Panc1 (cell line): Measurements from ENCODE around the gene PDE6A. TPM values are rescaled to one million over a fixed set of nuclear protein-coding genes. Genes with fewer than 3 reads are reported as not detected.

Source experiments
- ATAC-seq: fragments of 200-7000 bp; cut with Tn5 transposase; 2 replicates; pipeline ENCODE4 v1.9.1; 2020; ENCODE audit warnings: mild to moderate bottlenecking, moderate library complexity
- BruUV-seq: library from RNA; stranded (reverse); fragments of 400-500 nt; replicated peaks from 2 replicates; lab custom pipeline; 2021; lab: Mats Ljungman, UMichigan
- CTCF ChIA-PET: fragments of 300-600 bp; sonication (Branson Sonifier 250); formaldehyde crosslinking; loops from one replicate; lab custom pipeline; 2022; ENCODE audit warnings: antibody characterized with exemption; lab: Charles Lee
- POLR2A ChIA-PET: fragments of 300-600 bp; sonication (Branson Sonifier 250); formaldehyde crosslinking; loops from one replicate; lab custom pipeline; 2022; ENCODE audit warnings: antibody characterized with exemption; lab: Charles Lee
- DNase-seq: peaks from one replicate; pipeline ENCODE4 v3.0.0-alpha.2; 2010; ENCODE audit warnings: low read depth, low spot score
- H3K27ac ChIP-seq: 2 replicates; pipeline ENCODE4 v1.5.1; 2011; ENCODE audit warnings: mild to moderate bottlenecking, low read length, inconsistent platforms
- H3K27me3 ChIP-seq: fragments of 200-500 bp; sonication (Bioruptor generic); 2 replicates; pipeline ENCODE4 v1.6.0; 2014; ENCODE audit warnings: low read length, inconsistent platforms; ENCODE audit not compliant: control insufficient read depth, insufficient read depth
- H3K36me3 ChIP-seq: fragments of 200-500 bp; sonication (Bioruptor generic); 2 replicates; pipeline ENCODE4 v1.5.1; 2014; ENCODE audit warnings: inconsistent platforms, mild to moderate bottlenecking, low read length, moderate library complexity; ENCODE audit not compliant: control insufficient read depth, insufficient read depth
- H3K4me1 ChIP-seq: 2 replicates; pipeline ENCODE4 v1.5.1; 2011; ENCODE audit warnings: inconsistent platforms, mild to moderate bottlenecking, low read length, moderate library complexity; ENCODE audit not compliant: control insufficient read depth, insufficient read depth
- H3K4me3 ChIP-seq, 2 experiments: 2 replicates each; pipeline ENCODE4 v1.5.1; 2011 to 2012; ENCODE audit warnings: low read depth in 2 of 2, low read length in 2 of 2, mild to moderate bottlenecking in 2 of 2, inconsistent platforms in 1 of 2, moderate library complexity in 1 of 2
- H3K9me3 ChIP-seq: fragments of 200-500 bp; sonication (Bioruptor generic); 2 replicates; pipeline ENCODE4 v1.5.1; 2014; ENCODE audit warnings: low read depth, mild to moderate bottlenecking, inconsistent platforms, low read length, moderate library complexity; ENCODE audit not compliant: control insufficient read depth, insufficient read depth
- POLR2AphosphoS5 ChIP-seq: IDR thresholded peaks from 2 replicates; pipeline ENCODE4 v1.6.1; 2012; ENCODE audit warnings: mild to moderate bottlenecking, low read depth, low read length, moderate library complexity
- SIN3A ChIP-seq: IDR thresholded peaks from 2 replicates; pipeline ENCODE4 v1.6.1; 2012; ENCODE audit warnings: low read depth, mild to moderate bottlenecking, low read length, moderate library complexity, borderline replicate concordance; ENCODE audit not compliant: insufficient read depth
- TCF7L2 ChIP-seq: IDR thresholded peaks from 2 replicates; pipeline ENCODE4 v1.6.1; 2011; ENCODE audit warnings: mild to moderate bottlenecking, low read depth, low read length, inconsistent platforms
- in situ Hi-C: cut with HindIII; loops from 2 replicates; pipeline ENCODE4 v1.10.0; 2016; ENCODE audit warnings: low sequenced_read_pairs, low pct_unique_long_range_greater_than_20kb
- intact Hi-C: fragments of 100-400 bp; cut with micrococcal nuclease; formaldehyde crosslinking; loops from one replicate; pipeline ENCODE4 v1.10.0; 2022; ENCODE audit not compliant: unreplicated experiment
- total RNA-seq: library from RNA; stranded (reverse); gene quantifications from one replicate; pipeline ENCODE4 v1.2.1, GENCODE V29; 2021; ENCODE audit not compliant: unreplicated experiment
- TF ChIP-seq, protein P1 (sequence below), 2 experiments: IDR thresholded peaks; 2 replicates each; pipeline ENCODE4 v1.6.1; 2011 to 2012; ENCODE audit warnings: low read depth in 2 of 2, control low read depth in 1 of 2, low read length in 1 of 2, mild to moderate bottlenecking in 1 of 2, moderate library complexity in 1 of 2; ENCODE audit not compliant: insufficient read depth in 1 of 2
- TF ChIP-seq, protein P2 (sequence below): fragments of 450-650 bp; IDR thresholded peaks from 2 replicates; pipeline ENCODE4 v1.5.1; 2017; ENCODE audit warnings: mild to moderate bottlenecking

PDE6A gene
- total RNA-seq, 1 experiment from 2014 or later: 0.33 TPM

DNA sequence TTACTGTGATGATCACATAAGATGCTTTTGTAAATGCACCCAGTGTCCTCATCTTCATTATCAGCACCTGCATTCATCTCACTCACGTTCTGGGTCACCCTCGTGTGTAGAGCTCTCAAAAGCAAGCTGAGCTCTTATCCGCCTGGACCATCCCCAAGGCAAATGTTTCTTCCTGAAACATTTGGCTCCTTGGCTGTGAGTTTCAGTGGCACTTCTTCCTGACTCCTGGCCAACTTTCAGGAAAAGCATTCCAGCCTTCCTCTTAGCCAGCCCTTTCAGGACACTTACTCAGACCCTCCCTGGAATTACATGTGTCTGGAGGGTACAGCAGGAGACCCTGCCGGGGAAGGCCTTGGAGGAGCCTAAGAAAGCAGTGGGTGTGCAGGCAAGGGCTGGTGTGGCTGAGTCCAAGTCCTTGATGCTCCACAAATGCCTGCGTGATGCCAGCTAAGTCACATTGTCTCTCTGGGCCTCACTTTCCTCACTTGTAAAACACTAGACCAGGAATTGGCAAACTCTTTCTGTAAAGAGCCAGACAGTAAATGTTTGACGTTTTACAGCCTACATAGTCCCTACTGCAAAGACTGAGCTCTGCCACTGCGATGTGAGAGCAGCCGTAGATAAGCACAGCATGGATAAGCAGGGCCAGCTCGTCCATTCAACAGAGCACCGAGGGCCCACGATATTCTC, 72.1 kb downstream of the PDE6A start:
- ATAC-seq (no peak), DNase-seq (no peak)
- Histone ChIP-seq H3K4me1 (0 out of 2 replicates have a peak, but pooled peaks cover 4% of the 10 kb centered on the region), H3K4me3 (no peak overlapping the region), H3K9me3 (no peaks in the 10 kb centered on the region), H3K27ac (no peak overlapping the region; the same call in 1 of the 2 replicates), H3K36me3 (no peaks in the 10 kb centered on the region), H3K27me3 (no peaks in the 10 kb centered on the region)
- no TSS peak for BruUV-seq
- in situ Hi-C loops (no loop called here), intact Hi-C loops (no loop called here)
- TF ChIP-seq, protein P1, sequence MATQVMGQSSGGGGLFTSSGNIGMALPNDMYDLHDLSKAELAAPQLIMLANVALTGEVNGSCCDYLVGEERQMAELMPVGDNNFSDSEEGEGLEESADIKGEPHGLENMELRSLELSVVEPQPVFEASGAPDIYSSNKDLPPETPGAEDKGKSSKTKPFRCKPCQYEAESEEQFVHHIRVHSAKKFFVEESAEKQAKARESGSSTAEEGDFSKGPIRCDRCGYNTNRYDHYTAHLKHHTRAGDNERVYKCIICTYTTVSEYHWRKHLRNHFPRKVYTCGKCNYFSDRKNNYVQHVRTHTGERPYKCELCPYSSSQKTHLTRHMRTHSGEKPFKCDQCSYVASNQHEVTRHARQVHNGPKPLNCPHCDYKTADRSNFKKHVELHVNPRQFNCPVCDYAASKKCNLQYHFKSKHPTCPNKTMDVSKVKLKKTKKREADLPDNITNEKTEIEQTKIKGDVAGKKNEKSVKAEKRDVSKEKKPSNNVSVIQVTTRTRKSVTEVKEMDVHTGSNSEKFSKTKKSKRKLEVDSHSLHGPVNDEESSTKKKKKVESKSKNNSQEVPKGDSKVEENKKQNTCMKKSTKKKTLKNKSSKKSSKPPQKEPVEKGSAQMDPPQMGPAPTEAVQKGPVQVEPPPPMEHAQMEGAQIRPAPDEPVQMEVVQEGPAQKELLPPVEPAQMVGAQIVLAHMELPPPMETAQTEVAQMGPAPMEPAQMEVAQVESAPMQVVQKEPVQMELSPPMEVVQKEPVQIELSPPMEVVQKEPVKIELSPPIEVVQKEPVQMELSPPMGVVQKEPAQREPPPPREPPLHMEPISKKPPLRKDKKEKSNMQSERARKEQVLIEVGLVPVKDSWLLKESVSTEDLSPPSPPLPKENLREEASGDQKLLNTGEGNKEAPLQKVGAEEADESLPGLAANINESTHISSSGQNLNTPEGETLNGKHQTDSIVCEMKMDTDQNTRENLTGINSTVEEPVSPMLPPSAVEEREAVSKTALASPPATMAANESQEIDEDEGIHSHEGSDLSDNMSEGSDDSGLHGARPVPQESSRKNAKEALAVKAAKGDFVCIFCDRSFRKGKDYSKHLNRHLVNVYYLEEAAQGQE (IDR thresholded peaks at IDR 0.05; ENCODE audit: insufficient read depth in 1 of 2, low read depth in 2 of 2, low read length in 1 of 2): no peak
- TF ChIP-seq SIN3A: no peak
- TF ChIP-seq POLR2AphosphoS5: no peak
- TF ChIP-seq TCF7L2: no peak
- TF ChIP-seq, protein P2, sequence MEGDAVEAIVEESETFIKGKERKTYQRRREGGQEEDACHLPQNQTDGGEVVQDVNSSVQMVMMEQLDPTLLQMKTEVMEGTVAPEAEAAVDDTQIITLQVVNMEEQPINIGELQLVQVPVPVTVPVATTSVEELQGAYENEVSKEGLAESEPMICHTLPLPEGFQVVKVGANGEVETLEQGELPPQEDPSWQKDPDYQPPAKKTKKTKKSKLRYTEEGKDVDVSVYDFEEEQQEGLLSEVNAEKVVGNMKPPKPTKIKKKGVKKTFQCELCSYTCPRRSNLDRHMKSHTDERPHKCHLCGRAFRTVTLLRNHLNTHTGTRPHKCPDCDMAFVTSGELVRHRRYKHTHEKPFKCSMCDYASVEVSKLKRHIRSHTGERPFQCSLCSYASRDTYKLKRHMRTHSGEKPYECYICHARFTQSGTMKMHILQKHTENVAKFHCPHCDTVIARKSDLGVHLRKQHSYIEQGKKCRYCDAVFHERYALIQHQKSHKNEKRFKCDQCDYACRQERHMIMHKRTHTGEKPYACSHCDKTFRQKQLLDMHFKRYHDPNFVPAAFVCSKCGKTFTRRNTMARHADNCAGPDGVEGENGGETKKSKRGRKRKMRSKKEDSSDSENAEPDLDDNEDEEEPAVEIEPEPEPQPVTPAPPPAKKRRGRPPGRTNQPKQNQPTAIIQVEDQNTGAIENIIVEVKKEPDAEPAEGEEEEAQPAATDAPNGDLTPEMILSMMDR: no peak
- POLR2A ChIA-PET: no interaction called here
- CTCF ChIA-PET: interaction anchor here (0.7 kb wide), 1 partner anchor 95 kb away, joined by 4 read pairs; no protein-coding TSS in a partner anchor

DNA sequence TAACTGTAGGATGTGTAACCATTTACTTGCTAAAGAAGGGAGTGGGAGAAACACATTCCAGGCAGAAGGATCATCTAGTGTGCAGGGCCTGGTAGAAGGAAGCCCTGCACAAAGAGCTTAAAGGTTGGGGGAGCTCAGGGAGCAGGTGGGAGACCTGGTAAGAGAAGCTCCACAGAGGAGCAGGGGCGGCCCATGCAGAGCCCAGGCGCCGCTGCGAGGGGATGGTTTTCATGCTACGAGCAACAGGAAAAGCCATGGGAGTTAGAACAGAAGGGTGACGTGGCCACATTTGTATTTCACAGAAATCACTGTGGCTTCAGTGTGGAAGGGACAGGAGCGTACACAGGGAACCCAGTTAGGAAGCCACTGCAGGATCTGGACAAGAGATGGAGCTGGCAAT, 73.1 kb downstream of the PDE6A start:
- ChIA-PET POLR2A (no interaction called here), CTCF (no interaction called here)
- intact Hi-C loops: no loop called here
- DNase-seq (no peak), ATAC-seq (no peak)
- Histone ChIP-seq H3K4me3 (no peak overlapping the region), H3K36me3 (no peaks in the 10 kb centered on the region), H3K4me1 (0 out of 2 replicates have a peak, but pooled peaks cover 4% of the 10 kb centered on the region), H3K9me3 (no peaks in the 10 kb centered on the region), H3K27me3 (no peaks in the 10 kb centered on the region), H3K27ac (no peak overlapping the region)
- no TSS peak for BruUV-seq
- in situ Hi-C loops: no loop called here
- TF ChIP-seq, protein P1 (IDR thresholded peaks at IDR 0.05; ENCODE audit: insufficient read depth in 1 of 2, low read depth in 2 of 2, low read length in 1 of 2): no peak
- TF ChIP-seq TCF7L2 (no peak), POLR2AphosphoS5 (no peak), SIN3A (no peak)
- TF ChIP-seq, protein P2: no peak
